Measurements from ENCODE around the gene SLC25A42.

The SLC25A42 gene

DNA sequence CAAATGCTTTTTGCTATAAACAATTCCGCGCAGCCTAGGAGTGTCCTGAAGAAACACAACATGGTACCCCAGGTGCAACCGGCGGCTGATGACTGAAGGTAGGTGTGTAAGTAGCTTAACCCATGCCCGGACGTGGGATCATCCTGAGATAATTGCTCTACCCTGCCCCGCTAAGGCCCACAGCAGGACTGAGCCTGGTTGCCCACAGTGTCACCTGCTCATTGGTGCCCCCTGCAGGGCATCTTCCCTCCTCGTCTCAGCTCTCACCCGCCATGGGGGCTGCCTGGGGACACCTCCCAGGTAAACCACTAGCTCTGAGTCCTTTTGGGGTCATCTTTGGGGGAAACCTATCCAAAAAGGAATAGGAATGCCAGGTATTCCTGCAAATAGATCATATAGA, 52.2 kb downstream of the SLC25A42 start:
- DNase-seq: no peak
- H3K36me3 ChIP-seq (ENCODE audit: control insufficient read depth in 1 of 2, insufficient read depth in 2 of 2, low read depth in 1 of 2, low read length in 2 of 2): peaks cover 5 to 23% of the 10 kb centered on the region in 2 experiments
- no peak overlapping the region for H3K27ac ChIP-seq (ENCODE audit: low read length, poor library complexity, severe bottlenecking)
- H4K91ac ChIP-seq (ENCODE audit: low read length): no peak overlapping the region
- no peak overlapping the region for H2BK15ac ChIP-seq (ENCODE audit: low read depth, poor library complexity, severe bottlenecking)
- H3K79me1 ChIP-seq (replicated peaks; ENCODE audit: low read length, poor library complexity, severe bottlenecking): no peaks in the 10 kb centered on the region
- H3K4me1 ChIP-seq (ENCODE audit: control insufficient read depth, insufficient read depth, low read depth, low read length): peaks cover 28% of the 10 kb centered on the region
- H3K23ac ChIP-seq (ENCODE audit: low read length in 2 of 2): no peak overlapping the region
- no peak overlapping the region for H3K4me2 ChIP-seq (ENCODE audit: low read length, poor library complexity, severe bottlenecking)
- H4K8ac ChIP-seq (ENCODE audit: low read length): no peak overlapping the region
- H3K18ac ChIP-seq (ENCODE audit: low read depth in 1 of 2, low read length in 2 of 2): no peak overlapping the region
- no peak overlapping the region for H2BK12ac ChIP-seq (ENCODE audit: low read length in 2 of 2)
- no peaks in the 10 kb centered on the region for H3K9me3 ChIP-seq (ENCODE audit: control insufficient read depth, low read length)
- no peak overlapping the region for H3K4me3 ChIP-seq (ENCODE audit: insufficient read depth in 1 of 2, low read depth in 1 of 2, low read length in 2 of 2)
- no peak overlapping the region for H3K9ac ChIP-seq (ENCODE audit: low read length)
- WGBS: 83% methylated on average over 9 of the region's 9 CpGs
- no peak overlapping the region for H2AFZ ChIP-seq (ENCODE audit: low read depth, low read length)
- H3K14ac ChIP-seq (ENCODE audit: low read length in 2 of 2): no peak overlapping the region
- peaks cover 0 to 7% of the 10 kb centered on the region in 2 experiments for H3K27me3 ChIP-seq (ENCODE audit: control insufficient read depth in 1 of 2, insufficient read depth in 1 of 2, low read length in 2 of 2)
- H2BK5ac ChIP-seq (ENCODE audit: low read depth, low read length, poor library complexity, severe bottlenecking): no peak overlapping the region
- H2AK5ac ChIP-seq (ENCODE audit: low read length, severe bottlenecking): no peak overlapping the region
- no peak overlapping the region for H2BK120ac ChIP-seq (ENCODE audit: low read depth, low read length)
- no peak overlapping the region for H3K4ac ChIP-seq (ENCODE audit: low read depth in 1 of 2, low read length in 2 of 2)

DNA sequence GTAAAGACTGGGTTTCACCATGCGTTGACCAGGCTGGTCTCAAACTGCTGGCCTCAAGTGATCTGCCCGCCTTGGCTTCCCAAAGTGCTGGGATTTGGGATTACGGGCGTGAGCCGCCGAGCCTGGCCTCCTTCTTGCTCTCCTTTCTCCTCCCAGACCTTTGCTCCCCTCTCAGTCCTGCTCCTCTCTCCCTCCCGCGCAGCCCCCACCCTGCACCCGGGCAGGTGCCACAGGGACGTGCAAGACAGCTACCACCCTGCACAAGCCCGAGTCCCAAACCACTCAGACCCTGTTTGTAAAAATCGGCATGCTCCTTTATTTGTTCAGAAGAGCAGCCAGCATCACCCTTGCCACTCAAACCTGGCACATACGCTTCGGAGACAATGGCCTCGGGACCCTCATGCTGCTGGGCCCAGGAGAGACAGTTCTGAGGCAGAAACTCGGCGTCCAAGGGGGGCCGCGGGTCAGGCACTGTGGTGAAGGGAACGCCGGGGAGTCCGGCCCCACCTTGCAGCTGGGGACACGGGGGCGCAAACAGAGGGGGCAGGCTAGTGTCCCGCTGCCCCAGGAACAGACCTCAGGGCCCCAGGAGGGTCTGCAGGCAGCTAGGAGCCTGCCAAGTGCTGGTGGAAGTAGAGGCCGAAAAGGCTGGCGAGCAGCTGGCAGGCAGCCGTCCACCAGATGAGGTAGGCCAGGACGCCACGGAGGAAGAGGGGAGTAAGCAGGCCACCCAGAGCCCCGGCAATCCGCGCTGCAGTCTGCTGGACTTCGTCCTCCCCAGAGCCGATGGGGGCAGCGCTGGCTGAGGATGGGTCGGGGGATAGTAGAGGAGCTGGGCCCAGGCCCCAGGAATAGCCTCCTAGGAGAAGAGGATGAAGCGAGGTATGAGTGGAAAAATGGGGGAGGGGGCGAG, 55.8 kb downstream of the SLC25A42 start:
- 96% methylated on average over 36 of the region's 39 CpGs for WGBS
- H3K4me2 ChIP-seq (ENCODE audit: low read length, poor library complexity, severe bottlenecking): no peak overlapping the region

DNA sequence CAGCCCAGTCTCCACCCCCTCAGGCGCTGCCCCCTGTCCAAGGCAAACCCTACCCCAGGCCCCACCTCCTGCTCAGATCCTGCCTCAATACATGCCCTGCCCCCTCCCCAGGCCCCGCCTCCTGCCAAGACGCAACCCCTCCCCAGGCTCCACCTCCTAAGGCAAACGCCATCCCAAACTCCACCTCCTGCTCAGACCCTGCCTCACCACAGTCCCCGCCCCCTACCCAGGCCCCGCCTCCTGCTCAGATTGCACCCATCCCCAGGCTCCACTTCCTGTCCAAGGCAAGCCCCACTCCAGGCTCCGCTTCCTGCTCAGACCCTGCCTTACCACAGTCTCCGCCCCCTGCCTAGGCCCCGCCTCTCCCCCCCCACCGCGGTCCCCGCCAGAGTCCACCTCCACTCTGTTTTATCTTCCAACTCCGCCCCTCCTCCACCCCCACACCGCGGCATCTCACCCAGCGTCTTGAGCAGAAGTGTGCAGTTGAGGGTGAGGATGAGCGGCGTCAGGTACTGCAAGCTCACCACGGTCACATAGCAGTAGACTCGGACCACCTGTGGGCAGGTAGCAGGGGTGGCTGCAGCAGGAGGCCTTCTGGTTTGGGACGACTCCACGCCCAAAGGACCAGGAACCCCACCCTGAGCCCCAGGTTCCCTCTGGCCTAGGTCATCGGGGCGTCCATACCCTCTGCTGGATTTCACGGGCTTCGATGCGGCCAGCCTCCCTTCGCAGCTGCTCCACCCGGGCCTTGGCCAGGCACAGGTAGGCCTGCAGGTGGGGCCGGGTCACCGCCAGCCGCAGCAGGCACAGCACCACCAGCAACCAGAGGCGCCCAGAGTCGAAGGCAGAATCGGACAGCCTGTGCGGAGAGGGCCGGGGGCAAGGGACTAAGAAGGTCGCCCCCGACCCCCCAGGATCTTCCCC, 56.8 kb downstream of the SLC25A42 start:
- Histone ChIP-seq H2BK120ac (ENCODE audit: low read depth, low read length) (no peak overlapping the region), H3K27ac (ENCODE audit: low read length, poor library complexity, severe bottlenecking) (no peak overlapping the region), H3K79me1 (replicated peaks; ENCODE audit: low read length, poor library complexity, severe bottlenecking) (no peaks in the 10 kb centered on the region), H3K14ac (ENCODE audit: low read length in 2 of 2) (no peak overlapping the region), H3K36me3 (ENCODE audit: control insufficient read depth in 1 of 2, insufficient read depth in 2 of 2, low read depth in 1 of 2, low read length in 2 of 2) (peaks cover 16 to 32% of the 10 kb centered on the region in 2 experiments), H4K8ac (ENCODE audit: low read length) (peak overlapping the region; percentile 94), H2AFZ (ENCODE audit: low read depth, low read length) (peak overlapping the region; percentile 48), H3K4me2 (ENCODE audit: low read length, poor library complexity, severe bottlenecking) (no peak overlapping the region), H2AK5ac (ENCODE audit: low read length, severe bottlenecking) (no peak overlapping the region), H4K91ac (ENCODE audit: low read length) (no peak overlapping the region), H3K9ac (ENCODE audit: low read length) (no peak overlapping the region), H3K4ac (ENCODE audit: low read depth in 1 of 2, low read length in 2 of 2) (no peak overlapping the region), H3K9me3 (ENCODE audit: control insufficient read depth, low read length) (peaks cover 11% of the 10 kb centered on the region), H2BK12ac (ENCODE audit: low read length in 2 of 2) (no peak overlapping the region), H2BK15ac (ENCODE audit: low read depth, poor library complexity, severe bottlenecking) (peak overlapping the region; percentile 50), H3K23ac (ENCODE audit: low read length in 2 of 2) (no peak overlapping the region), H3K27me3 (ENCODE audit: control insufficient read depth in 1 of 2, insufficient read depth in 1 of 2, low read length in 2 of 2) (no peaks in the 10 kb centered on the region), H3K18ac (ENCODE audit: low read depth in 1 of 2, low read length in 2 of 2) (peak overlapping the region in 1 of 2 experiments; percentile 9), H3K4me1 (ENCODE audit: control insufficient read depth, insufficient read depth, low read depth, low read length) (peaks cover 8% of the 10 kb centered on the region), H3K4me3 (ENCODE audit: insufficient read depth in 1 of 2, low read depth in 1 of 2, low read length in 2 of 2) (no peak overlapping the region), H2BK5ac (ENCODE audit: low read depth, low read length, poor library complexity, severe bottlenecking) (no peak overlapping the region)
- DNase-seq: peak; percentile 74
- WGBS: 62% methylated on average over 36 of the region's 39 CpGs

More for the DNA sequence above, 55.8 kb downstream of the SLC25A42 start:
- peaks cover 11% of the 10 kb centered on the region for H3K9me3 ChIP-seq (ENCODE audit: control insufficient read depth, low read length)
- no peak overlapping the region for H3K4ac ChIP-seq (ENCODE audit: low read depth in 1 of 2, low read length in 2 of 2)
- H3K79me1 ChIP-seq (replicated peaks; ENCODE audit: low read length, poor library complexity, severe bottlenecking): no peaks in the 10 kb centered on the region
- no peaks in the 10 kb centered on the region for H3K27me3 ChIP-seq (ENCODE audit: control insufficient read depth in 1 of 2, insufficient read depth in 1 of 2, low read length in 2 of 2)
- no peak overlapping the region for H2BK5ac ChIP-seq (ENCODE audit: low read depth, low read length, poor library complexity, severe bottlenecking)
- H3K9ac ChIP-seq (ENCODE audit: low read length): no peak overlapping the region
- H3K18ac ChIP-seq (ENCODE audit: low read depth in 1 of 2, low read length in 2 of 2): peak overlapping the region in 1 of 2 experiments; percentile 9
- H3K27ac ChIP-seq (ENCODE audit: low read length, poor library complexity, severe bottlenecking): no peak overlapping the region
- H3K23ac ChIP-seq (ENCODE audit: low read length in 2 of 2): no peak overlapping the region
- H2BK12ac ChIP-seq (ENCODE audit: low read length in 2 of 2): no peak overlapping the region
- H3K4me1 ChIP-seq (ENCODE audit: control insufficient read depth, insufficient read depth, low read depth, low read length): peaks cover 8% of the 10 kb centered on the region
- no peak overlapping the region for H3K4me3 ChIP-seq (ENCODE audit: insufficient read depth in 1 of 2, low read depth in 1 of 2, low read length in 2 of 2)
- no peak for DNase-seq
- H3K36me3 ChIP-seq (ENCODE audit: control insufficient read depth in 1 of 2, insufficient read depth in 2 of 2, low read depth in 1 of 2, low read length in 2 of 2): peaks cover 16 to 32% of the 10 kb centered on the region in 2 experiments
- peak overlapping the region; percentile 12 for H2BK15ac ChIP-seq (ENCODE audit: low read depth, poor library complexity, severe bottlenecking)
- H2AFZ ChIP-seq (ENCODE audit: low read depth, low read length): no peak overlapping the region
- H2AK5ac ChIP-seq (ENCODE audit: low read length, severe bottlenecking): no peak overlapping the region
- no peak overlapping the region for H3K14ac ChIP-seq (ENCODE audit: low read length in 2 of 2)
- peak overlapping the region; percentile 94 for H4K8ac ChIP-seq (ENCODE audit: low read length)
- H4K91ac ChIP-seq (ENCODE audit: low read length): peak overlapping the region; percentile 39
- H2BK120ac ChIP-seq (ENCODE audit: low read depth, low read length): no peak overlapping the region

DNA sequence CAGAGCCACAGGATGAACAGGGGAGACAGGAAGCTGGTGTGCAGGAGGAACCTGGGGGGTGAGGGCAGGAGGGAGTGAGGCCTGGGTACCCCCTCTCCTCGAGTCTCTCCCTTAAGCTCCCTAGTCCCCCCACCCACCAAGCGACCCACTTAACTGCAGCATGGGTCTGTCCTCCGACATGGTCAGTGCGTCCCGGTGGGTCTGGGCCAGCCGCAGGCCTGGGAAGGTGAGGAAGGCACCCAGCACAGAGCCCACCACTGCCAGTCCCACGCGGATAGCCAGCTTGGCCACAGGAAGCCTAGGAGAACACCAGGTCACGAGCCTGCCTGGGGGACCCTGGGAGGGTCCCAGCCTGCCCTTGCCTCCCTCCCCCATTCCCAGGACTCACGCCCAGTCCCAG, 57.6 kb downstream of the SLC25A42 start:
- no peaks in the 10 kb centered on the region for H3K79me1 ChIP-seq (replicated peaks; ENCODE audit: low read length, poor library complexity, severe bottlenecking)
- no peak overlapping the region for H2AFZ ChIP-seq (ENCODE audit: low read depth, low read length)
- no peak overlapping the region for H2BK5ac ChIP-seq (ENCODE audit: low read depth, low read length, poor library complexity, severe bottlenecking)
- no peak overlapping the region for H3K4me3 ChIP-seq (ENCODE audit: insufficient read depth in 1 of 2, low read depth in 1 of 2, low read length in 2 of 2)
- peaks cover 16 to 32% of the 10 kb centered on the region in 2 experiments for H3K36me3 ChIP-seq (ENCODE audit: control insufficient read depth in 1 of 2, insufficient read depth in 2 of 2, low read depth in 1 of 2, low read length in 2 of 2)
- H2BK12ac ChIP-seq (ENCODE audit: low read length in 2 of 2): no peak overlapping the region
- no peak overlapping the region for H3K23ac ChIP-seq (ENCODE audit: low read length in 2 of 2)
- H4K8ac ChIP-seq (ENCODE audit: low read length): no peak overlapping the region
- H3K27me3 ChIP-seq (ENCODE audit: control insufficient read depth in 1 of 2, insufficient read depth in 1 of 2, low read length in 2 of 2): no peaks in the 10 kb centered on the region
- no peak overlapping the region for H2BK120ac ChIP-seq (ENCODE audit: low read depth, low read length)
- no peak overlapping the region for H3K14ac ChIP-seq (ENCODE audit: low read length in 2 of 2)
- H3K27ac ChIP-seq (ENCODE audit: low read length, poor library complexity, severe bottlenecking): no peak overlapping the region
- peaks cover 8% of the 10 kb centered on the region for H3K4me1 ChIP-seq (ENCODE audit: control insufficient read depth, insufficient read depth, low read depth, low read length)
- DNase-seq: no peak
- H3K18ac ChIP-seq (ENCODE audit: low read depth in 1 of 2, low read length in 2 of 2): no peak overlapping the region
- WGBS: 93% methylated on average over 10 of the region's 10 CpGs
- H3K4ac ChIP-seq (ENCODE audit: low read depth in 1 of 2, low read length in 2 of 2): no peak overlapping the region
- no peak overlapping the region for H3K4me2 ChIP-seq (ENCODE audit: low read length, poor library complexity, severe bottlenecking)
- H3K9ac ChIP-seq (ENCODE audit: low read length): no peak overlapping the region
- H4K91ac ChIP-seq (ENCODE audit: low read length): no peak overlapping the region
- peaks cover 11% of the 10 kb centered on the region for H3K9me3 ChIP-seq (ENCODE audit: control insufficient read depth, low read length)
- H2AK5ac ChIP-seq (ENCODE audit: low read length, severe bottlenecking): no peak overlapping the region
- H2BK15ac ChIP-seq (ENCODE audit: low read depth, poor library complexity, severe bottlenecking): no peak overlapping the region

Data from mesenchymal stem cell (in vitro differentiated cells and primary cell).